Skeletal muscle satellite cell (primary cell): Measurements from ENCODE around the gene CNEP1R1.

Source experiments
- H3K27me3 ChIP-seq: 2 replicates; pipeline ENCODE4 v1.7.0; 2013; ENCODE audit warnings: low read length; ENCODE audit not compliant: control insufficient read depth, insufficient read depth
- H3K36me3 ChIP-seq: 2 replicates; pipeline ENCODE4 v1.7.0; 2013; ENCODE audit warnings: mild to moderate bottlenecking, control low read depth, low read length; ENCODE audit not compliant: insufficient read depth
- H3K4me1 ChIP-seq: 2 replicates; pipeline ENCODE4 v1.7.0; 2013; ENCODE audit warnings: low read length; ENCODE audit not compliant: control insufficient read depth, insufficient read depth
- H3K4me2 ChIP-seq: 2 replicates; pipeline ENCODE4 v1.7.0; 2013; ENCODE audit warnings: mild to moderate bottlenecking, low read length
- H3K4me3 ChIP-seq: 2 replicates; pipeline ENCODE4 v1.7.0; 2013; ENCODE audit warnings: low read length
- H3K9ac ChIP-seq: 2 replicates; pipeline ENCODE4 v1.7.0; 2013; ENCODE audit warnings: mild to moderate bottlenecking, low read depth, low read length, moderate library complexity
- H3K9me3 ChIP-seq: replicated peaks from 2 replicates; pipeline ENCODE4 v1.7.0; 2013; ENCODE audit warnings: mild to moderate bottlenecking, control low read depth, low read length

CNEP1R1 gene

DNA sequence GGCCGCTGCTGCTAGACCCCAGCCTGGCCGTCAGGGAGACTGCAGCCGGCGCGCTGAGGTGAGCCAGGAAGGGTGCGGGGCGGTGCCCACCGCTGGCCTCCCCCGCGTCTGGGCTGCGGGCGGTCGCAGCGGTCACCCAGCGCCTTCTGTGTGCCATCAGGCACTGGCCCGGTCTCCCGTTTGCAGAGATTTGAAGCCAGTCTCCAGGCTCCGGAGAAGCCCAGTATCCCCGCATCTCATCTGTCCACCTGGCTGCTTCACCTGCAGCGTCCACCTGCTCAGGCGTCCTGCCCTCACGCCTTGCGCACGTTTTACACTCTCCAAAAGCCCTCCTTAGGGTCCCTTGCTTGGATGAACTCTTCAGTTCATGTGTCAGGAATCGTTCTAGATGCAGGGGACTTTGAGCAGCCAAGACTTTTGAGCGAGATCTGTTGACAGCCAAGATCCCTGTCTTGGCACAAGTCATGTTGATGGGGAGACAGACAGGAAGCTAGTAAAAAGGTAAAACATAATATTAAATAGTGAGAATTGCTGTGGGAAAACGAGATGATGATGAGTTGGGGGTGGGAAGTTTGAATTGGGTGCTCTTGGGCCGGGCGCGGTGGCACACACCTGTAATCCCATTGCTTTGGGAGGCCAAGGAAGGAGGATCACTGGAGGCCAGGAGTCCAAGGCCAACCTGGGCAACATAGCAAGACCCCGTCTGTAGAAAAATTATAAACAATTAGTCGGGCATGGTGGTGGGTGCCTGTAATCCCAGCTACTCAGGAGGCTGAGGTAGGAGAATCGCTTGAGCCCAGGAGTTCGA is 41.7 kb downstream of the CNEP1R1 start:
- H3K9ac ChIP-seq = peak overlapping the region; percentile 93
- H3K4me1 ChIP-seq = peaks cover 24% of the 10 kb centered on the region
- H3K4me3 ChIP-seq = peak overlapping the region; percentile 99
- no peaks in the 10 kb centered on the region for H3K27me3 ChIP-seq
- peaks cover 15% of the 10 kb centered on the region for H3K36me3 ChIP-seq
- no peaks in the 10 kb centered on the region for H3K9me3 ChIP-seq
- peak overlapping the region; percentile 81 for H3K4me2 ChIP-seq

DNA sequence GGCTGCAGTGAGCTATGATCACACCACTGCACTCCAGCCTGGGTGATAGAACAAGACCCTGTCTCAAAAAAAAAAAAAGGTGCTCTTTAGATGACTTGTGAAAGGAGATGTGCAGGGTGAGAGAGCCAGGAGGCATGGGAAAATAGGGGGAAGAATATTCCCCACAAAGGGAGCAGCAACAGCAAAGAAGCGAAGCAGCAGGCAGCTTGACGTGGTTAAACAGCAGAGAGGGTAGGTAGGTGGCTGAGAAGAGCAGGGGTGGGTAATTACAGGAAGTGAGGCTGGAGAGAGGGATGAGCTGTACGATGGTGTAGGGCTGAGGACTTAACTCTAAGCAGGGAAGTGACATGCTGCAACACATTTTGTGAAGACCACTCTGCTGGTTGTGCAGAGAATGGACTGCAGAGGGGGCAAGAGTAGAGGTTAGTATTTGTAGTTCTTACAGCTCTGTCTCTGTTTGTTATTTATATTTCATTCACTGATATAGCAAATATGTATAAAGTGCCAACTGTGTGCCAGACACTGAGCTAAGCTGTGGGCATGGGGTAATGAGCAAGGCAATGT is 42.3 kb downstream of the CNEP1R1 start:
- H3K27me3 ChIP-seq = no peaks in the 10 kb centered on the region

DNA sequence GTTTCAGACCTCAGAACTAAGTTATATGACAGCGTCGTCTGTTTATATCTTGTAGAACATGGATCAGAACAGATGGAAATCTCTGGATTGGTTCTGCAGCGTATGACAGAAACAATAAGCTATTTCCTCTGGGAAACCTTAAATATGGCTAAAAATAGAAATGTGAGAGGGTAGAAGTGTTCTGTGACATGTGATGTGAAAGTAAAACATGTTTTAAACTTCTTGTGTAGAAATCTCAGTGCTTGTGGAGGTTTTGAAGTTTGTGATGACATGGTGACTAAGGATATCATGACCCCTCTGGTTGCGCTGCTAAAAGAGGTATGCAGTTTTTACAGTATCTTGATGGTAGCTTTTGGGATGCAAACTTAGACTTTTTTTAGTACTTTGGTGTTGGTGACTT is 43.5 kb downstream of the CNEP1R1 start:
- peaks cover 15% of the 10 kb centered on the region for H3K36me3 ChIP-seq
- H3K4me2 ChIP-seq = peak overlapping the region; percentile 81
- no peaks in the 10 kb centered on the region for H3K9me3 ChIP-seq
- H3K4me1 ChIP-seq = peaks cover 24% of the 10 kb centered on the region
- H3K9ac ChIP-seq = no peak overlapping the region
- H3K27me3 ChIP-seq = no peaks in the 10 kb centered on the region
- H3K4me3 ChIP-seq = no peak overlapping the region

More for the DNA sequence above, 42.3 kb downstream of the CNEP1R1 start:
- no peak overlapping the region for H3K9ac ChIP-seq
- peak overlapping the region; percentile 61 for H3K4me3 ChIP-seq
- peaks cover 15% of the 10 kb centered on the region for H3K36me3 ChIP-seq
- H3K4me1 ChIP-seq = peaks cover 24% of the 10 kb centered on the region
- no peaks in the 10 kb centered on the region for H3K9me3 ChIP-seq
- peak overlapping the region; percentile 81 for H3K4me2 ChIP-seq

DNA sequence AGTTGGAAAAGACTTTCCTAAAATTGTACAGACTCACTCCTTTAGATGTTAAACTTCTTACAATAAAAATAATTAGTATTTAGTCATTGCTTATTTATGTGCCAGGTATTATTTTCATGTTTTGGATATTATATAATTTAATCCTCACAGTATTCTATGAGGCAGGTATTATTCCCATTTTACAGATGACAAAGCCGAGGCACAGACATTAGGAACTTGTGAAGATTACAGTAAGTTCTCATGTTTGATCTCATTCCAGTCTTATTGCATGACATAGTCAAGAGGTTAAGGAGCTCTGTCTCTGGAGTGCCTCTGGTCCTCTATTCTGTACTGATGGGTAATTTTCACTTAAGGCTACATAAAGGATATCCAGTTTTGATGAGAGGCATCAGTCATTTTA is 44.0 kb downstream of the CNEP1R1 start:
- Histone ChIP-seq H3K4me2 (peak overlapping the region; percentile 81), H3K9ac (no peak overlapping the region), H3K4me3 (no peak overlapping the region), H3K36me3 (peaks cover 15% of the 10 kb centered on the region), H3K27me3 (no peaks in the 10 kb centered on the region), H3K9me3 (no peaks in the 10 kb centered on the region), H3K4me1 (peaks cover 24% of the 10 kb centered on the region)

DNA sequence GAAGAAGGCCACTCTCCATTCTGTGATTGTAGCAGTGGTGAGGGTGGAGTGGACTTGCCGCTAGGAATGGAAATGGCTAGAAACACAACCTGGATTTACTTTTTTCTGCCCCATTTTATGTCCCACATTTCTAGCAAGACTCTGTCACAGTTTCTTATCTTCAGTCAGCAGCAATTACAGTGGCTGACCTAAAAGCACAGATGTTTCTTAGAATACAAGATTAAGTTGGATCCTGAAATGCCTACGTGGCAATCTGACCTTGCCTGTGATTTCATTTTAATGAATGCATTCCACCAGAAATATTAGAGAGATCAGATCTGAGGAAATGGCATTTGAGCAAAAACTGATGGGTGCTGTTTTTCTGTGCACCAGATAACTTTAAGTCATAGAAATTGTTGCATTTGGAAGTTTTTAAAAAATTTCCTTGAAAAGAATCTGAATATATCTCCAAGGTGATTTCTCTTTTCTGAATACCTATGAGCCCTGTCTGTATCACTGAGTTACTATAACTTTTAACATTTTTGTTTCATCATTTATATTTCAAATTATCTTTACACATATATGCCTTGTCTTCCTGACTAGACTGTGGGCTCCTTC is 46.1 kb downstream of the CNEP1R1 start:
- H3K27me3 ChIP-seq = no peaks in the 10 kb centered on the region
- H3K4me1 ChIP-seq = peaks cover 24% of the 10 kb centered on the region
- H3K9ac ChIP-seq = no peak overlapping the region
- H3K36me3 ChIP-seq = peaks cover 18% of the 10 kb centered on the region
- no peak overlapping the region for H3K4me2 ChIP-seq
- no peak overlapping the region for H3K4me3 ChIP-seq
- no peaks in the 10 kb centered on the region for H3K9me3 ChIP-seq

DNA sequence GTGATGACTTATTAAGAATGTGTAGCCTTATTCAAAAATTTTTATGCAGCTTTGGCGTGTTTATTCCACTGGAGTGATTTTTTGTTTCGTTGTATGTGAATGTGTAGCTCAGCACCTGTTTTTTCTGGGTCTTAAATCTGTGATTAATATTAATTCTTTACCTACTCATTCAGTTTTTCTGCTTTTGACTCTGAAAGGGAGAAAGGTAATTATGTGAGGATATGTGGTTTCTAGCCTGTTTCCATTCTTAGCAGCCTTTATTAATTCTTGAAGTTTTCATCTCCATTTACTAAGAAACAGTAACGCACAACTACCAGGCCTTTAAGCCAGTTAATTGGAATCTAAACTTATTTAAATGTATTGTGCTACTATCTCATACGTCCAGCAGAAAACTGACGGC is 47.7 kb downstream of the CNEP1R1 start:
- Histone ChIP-seq H3K4me3 (no peak overlapping the region), H3K9ac (no peak overlapping the region), H3K4me1 (peaks cover 10% of the 10 kb centered on the region)

DNA sequence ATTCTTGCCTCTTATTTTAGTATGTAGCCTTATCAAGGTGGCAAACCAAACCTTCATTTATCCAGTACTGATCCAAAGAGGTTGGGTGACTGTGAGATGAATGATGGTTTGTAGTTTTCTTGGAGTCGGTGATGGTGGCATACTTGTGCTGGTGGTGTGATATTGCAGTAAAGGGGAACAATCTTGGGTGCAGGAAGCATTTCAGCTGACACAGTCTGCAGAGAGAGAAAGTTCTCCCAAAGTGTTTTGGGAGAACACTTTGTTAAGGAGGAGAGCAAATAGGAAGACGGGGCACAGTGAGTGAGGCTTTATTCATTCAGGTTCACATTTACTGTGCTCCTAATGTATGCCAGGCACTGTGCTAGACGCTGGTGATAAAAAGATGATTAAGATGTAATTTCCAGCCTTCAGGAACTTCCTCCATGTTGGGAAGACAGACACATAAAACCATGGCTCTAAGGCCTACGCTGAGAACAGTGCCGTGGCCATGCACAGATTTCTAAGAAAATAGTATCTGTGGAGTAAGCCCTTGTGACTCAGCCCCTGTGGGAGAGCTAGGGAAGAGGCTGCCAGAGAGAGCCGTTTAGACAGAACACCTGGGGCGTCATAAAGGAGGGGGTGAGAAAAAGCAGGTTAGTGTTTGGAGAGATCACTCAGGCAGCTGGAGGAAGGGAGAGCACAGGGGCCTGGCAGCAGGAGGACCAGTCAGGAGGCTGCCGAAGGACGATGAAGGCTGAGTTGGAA is 54.5 kb downstream of the CNEP1R1 start:
- no peaks in the 10 kb centered on the region for H3K4me1 ChIP-seq
- H3K27me3 ChIP-seq = no peaks in the 10 kb centered on the region
- H3K9me3 ChIP-seq = no peaks in the 10 kb centered on the region
- H3K4me3 ChIP-seq = no peak overlapping the region
- no peak overlapping the region for H3K4me2 ChIP-seq
- H3K36me3 ChIP-seq = peaks cover 38% of the 10 kb centered on the region
- no peak overlapping the region for H3K9ac ChIP-seq

More for the DNA sequence above, 47.7 kb downstream of the CNEP1R1 start:
- Histone ChIP-seq H3K27me3 (no peaks in the 10 kb centered on the region), H3K36me3 (peaks cover 24% of the 10 kb centered on the region), H3K9me3 (no peaks in the 10 kb centered on the region), H3K4me2 (no peak overlapping the region)

- Histone ChIP-seq H3K4me2 (no peak overlapping the region), H3K36me3 (peaks cover 51% of the 10 kb centered on the region), H3K4me3 (no peak overlapping the region), H3K4me1 (no peaks in the 10 kb centered on the region), H3K27me3 (no peaks in the 10 kb centered on the region), H3K9ac (no peak overlapping the region), H3K9me3 (no peaks in the 10 kb centered on the region)
Measured at GRCh38 chr16:50081428-50082018, 56.5 kb downstream of the CNEP1R1 start.

GRCh38 chr16:50083996-50084395 is 59.0 kb downstream of the CNEP1R1 start:
- no peaks in the 10 kb centered on the region for H3K4me1 ChIP-seq
- H3K27me3 ChIP-seq = no peaks in the 10 kb centered on the region
- no peaks in the 10 kb centered on the region for H3K9me3 ChIP-seq
- no peak overlapping the region for H3K4me2 ChIP-seq
- H3K9ac ChIP-seq = no peak overlapping the region
- no peak overlapping the region for H3K4me3 ChIP-seq
- peaks cover 61% of the 10 kb centered on the region for H3K36me3 ChIP-seq

GRCh38 chr16:50086176-50086575 is 61.2 kb downstream of the CNEP1R1 start:
- no peaks in the 10 kb centered on the region for H3K9me3 ChIP-seq
- H3K4me2 ChIP-seq = no peak overlapping the region
- H3K27me3 ChIP-seq = no peaks in the 10 kb centered on the region
- peaks cover 45% of the 10 kb centered on the region for H3K36me3 ChIP-seq
- H3K4me3 ChIP-seq = no peak overlapping the region
- H3K4me1 ChIP-seq = no peaks in the 10 kb centered on the region
- H3K9ac ChIP-seq = no peak overlapping the region
